PC-9 (cell line): ENCODE measurements around the gene NTN4. TPM values are rescaled to one million over a fixed set of nuclear protein-coding genes. Genes with fewer than 3 reads are reported as not detected.

ENCODE experiments used
- BruUV-seq: library from RNA; stranded (reverse); fragments of 400-500 nt; replicated peaks from 2 replicates; lab custom pipeline; 2021; lab: Mats Ljungman, UMichigan
- CTCF ChIA-PET: fragments of 300-600 bp; sonication (Branson Sonifier 250); formaldehyde crosslinking; loops from one replicate; lab custom pipeline; 2022; ENCODE audit warnings: antibody characterized with exemption; lab: Charles Lee
- POLR2A ChIA-PET: fragments of 300-600 bp; sonication (Branson Sonifier 250); formaldehyde crosslinking; loops from one replicate; lab custom pipeline; 2022; ENCODE audit warnings: antibody characterized with exemption; ENCODE audit not compliant: unreplicated experiment; lab: Charles Lee
- DNase-seq, 2 experiments: peaks; one replicate each; pipeline versions ENCODE4 v3.0.0 to v3.0.0-alpha.2; 2015 to 2022; ENCODE audit warnings: mixed read lengths in 1 of 2
- H2AFZ ChIP-seq: fragments of 200-600 bp; sonication (generic); 2 replicates; pipeline ENCODE4 v1.8.1; 2017; ENCODE audit warnings: antibody characterized with exemption
- H3F3A ChIP-seq: fragments of 200-600 bp; sonication (generic); 2 replicates; pipeline ENCODE4 v1.8.1; 2017; ENCODE audit warnings: antibody characterized with exemption, mild to moderate bottlenecking, low read depth; ENCODE audit not compliant: insufficient read depth
- H3K27ac ChIP-seq: fragments of 200-600 bp; sonication (generic); 2 replicates; pipeline ENCODE4 v1.6.1; 2016; ENCODE audit warnings: mixed run types
- H3K27me3 ChIP-seq: fragments of 200-600 bp; sonication (generic); 2 replicates; pipeline ENCODE4 v1.6.1; 2016; ENCODE audit warnings: low read depth, mixed run types; ENCODE audit not compliant: insufficient read depth
- H3K36me3 ChIP-seq: fragments of 200-600 bp; sonication (generic); 2 replicates; pipeline ENCODE4 v1.6.1; 2016; ENCODE audit warnings: low read depth, mixed run types
- H3K4me1 ChIP-seq: fragments of 200-600 bp; sonication (generic); replicated peaks from 2 replicates; pipeline ENCODE4 v1.6.1; 2016; ENCODE audit warnings: mixed run types; ENCODE audit not compliant: insufficient read depth
- H3K4me2 ChIP-seq: fragments of 200-600 bp; sonication (generic); 2 replicates; pipeline ENCODE4 v1.6.1; 2017; ENCODE audit warnings: mixed run types
- H3K4me3 ChIP-seq: fragments of 200-600 bp; sonication (generic); 2 replicates; pipeline ENCODE4 v1.6.1; 2016; ENCODE audit warnings: mixed run types
- H3K79me2 ChIP-seq: fragments of 200-600 bp; sonication (generic); 2 replicates; pipeline ENCODE4 v1.6.1; 2017; ENCODE audit warnings: low read depth, mixed run types
- H3K9me2 ChIP-seq: fragments of 200-600 bp; sonication (generic); 2 replicates; pipeline ENCODE4 v1.8.1; 2017; ENCODE audit warnings: mild to moderate bottlenecking; ENCODE audit not compliant: insufficient read depth
- H3K9me3 ChIP-seq: fragments of 200-600 bp; sonication (generic); 2 replicates; pipeline ENCODE4 v1.8.1; 2016; ENCODE audit warnings: low read depth; ENCODE audit not compliant: insufficient read depth
- H4K20me1 ChIP-seq: fragments of 200-600 bp; sonication (generic); 2 replicates; pipeline ENCODE4 v1.8.1; 2017; ENCODE audit not compliant: insufficient read depth
- EZH2 ChIP-seq: fragments of 200-600 bp; sonication (generic); IDR thresholded peaks from 2 replicates; pipeline ENCODE4 v1.8.0; 2017; ENCODE audit warnings: antibody characterized with exemption, low read depth
- intact Hi-C: fragments of 100-400 bp; cut with micrococcal nuclease; formaldehyde crosslinking; loops from one replicate; pipeline ENCODE4 v1.10.0; 2022; ENCODE audit not compliant: unreplicated experiment
- total RNA-seq: library from RNA; stranded (reverse); gene quantifications from 2 replicates; pipeline ENCODE4 v1.2.3, GENCODE V29; 2021
- TF ChIP-seq, protein P1 (sequence below): fragments of 200-600 bp; sonication (generic); conservative IDR thresholded peaks from 2 replicates; pipeline ENCODE4 v1.6.1; 2017; ENCODE audit warnings: mixed run types, antibody characterized with exemption, mild to moderate bottlenecking, moderate library complexity

The NTN4 gene
- total RNA-seq, 1 experiment from 2014 or later: 41.5 TPM

DNA sequence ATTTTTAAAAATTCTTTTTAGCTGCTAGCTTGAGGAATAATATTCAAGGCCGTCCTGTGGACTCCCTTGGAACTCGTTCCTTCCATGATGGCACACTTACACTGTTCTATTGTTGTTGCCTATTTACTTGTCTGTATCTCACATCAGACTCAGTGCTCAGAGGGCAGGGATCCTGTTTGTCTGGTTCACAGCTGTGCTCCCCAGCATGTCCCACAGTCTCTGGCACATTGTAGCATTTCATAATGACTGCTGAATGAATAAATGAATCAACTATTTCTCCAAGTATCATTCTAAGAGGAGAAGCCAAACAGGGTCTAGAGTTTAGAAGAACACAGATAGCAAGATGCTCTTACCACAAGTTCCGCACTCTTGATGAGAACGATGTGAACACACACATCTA lies 48.0 kb downstream of the NTN4 start:
- no TSS peak for BruUV-seq
- ChIA-PET POLR2A (no interaction called here), CTCF (no interaction called here)
- peaks cover 21% of the 10 kb centered on the region for H3F3A ChIP-seq
- H3K27ac ChIP-seq: no peak overlapping the region
- H2AFZ ChIP-seq: no peak overlapping the region
- no peaks in the 10 kb centered on the region for H3K4me1 ChIP-seq
- H3K4me3 ChIP-seq: no peak overlapping the region
- no peaks in the 10 kb centered on the region for H4K20me1 ChIP-seq
- no peak overlapping the region for H3K4me2 ChIP-seq
- H3K79me2 ChIP-seq: peaks cover 5% of the 10 kb centered on the region
- intact Hi-C loops: no loop called here
- peaks cover 10% of the 10 kb centered on the region; the same call in 1 of the 2 replicates for H3K9me3 ChIP-seq
- H3K9me2 ChIP-seq: no peaks in the 10 kb centered on the region
- no peaks in the 10 kb centered on the region for H3K27me3 ChIP-seq
- H3K36me3 ChIP-seq: peaks cover 43% of the 10 kb centered on the region
- TF ChIP-seq, protein P1, sequence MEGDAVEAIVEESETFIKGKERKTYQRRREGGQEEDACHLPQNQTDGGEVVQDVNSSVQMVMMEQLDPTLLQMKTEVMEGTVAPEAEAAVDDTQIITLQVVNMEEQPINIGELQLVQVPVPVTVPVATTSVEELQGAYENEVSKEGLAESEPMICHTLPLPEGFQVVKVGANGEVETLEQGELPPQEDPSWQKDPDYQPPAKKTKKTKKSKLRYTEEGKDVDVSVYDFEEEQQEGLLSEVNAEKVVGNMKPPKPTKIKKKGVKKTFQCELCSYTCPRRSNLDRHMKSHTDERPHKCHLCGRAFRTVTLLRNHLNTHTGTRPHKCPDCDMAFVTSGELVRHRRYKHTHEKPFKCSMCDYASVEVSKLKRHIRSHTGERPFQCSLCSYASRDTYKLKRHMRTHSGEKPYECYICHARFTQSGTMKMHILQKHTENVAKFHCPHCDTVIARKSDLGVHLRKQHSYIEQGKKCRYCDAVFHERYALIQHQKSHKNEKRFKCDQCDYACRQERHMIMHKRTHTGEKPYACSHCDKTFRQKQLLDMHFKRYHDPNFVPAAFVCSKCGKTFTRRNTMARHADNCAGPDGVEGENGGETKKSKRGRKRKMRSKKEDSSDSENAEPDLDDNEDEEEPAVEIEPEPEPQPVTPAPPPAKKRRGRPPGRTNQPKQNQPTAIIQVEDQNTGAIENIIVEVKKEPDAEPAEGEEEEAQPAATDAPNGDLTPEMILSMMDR: no peak
- no peak for TF ChIP-seq EZH2
- no peak for DNase-seq

DNA sequence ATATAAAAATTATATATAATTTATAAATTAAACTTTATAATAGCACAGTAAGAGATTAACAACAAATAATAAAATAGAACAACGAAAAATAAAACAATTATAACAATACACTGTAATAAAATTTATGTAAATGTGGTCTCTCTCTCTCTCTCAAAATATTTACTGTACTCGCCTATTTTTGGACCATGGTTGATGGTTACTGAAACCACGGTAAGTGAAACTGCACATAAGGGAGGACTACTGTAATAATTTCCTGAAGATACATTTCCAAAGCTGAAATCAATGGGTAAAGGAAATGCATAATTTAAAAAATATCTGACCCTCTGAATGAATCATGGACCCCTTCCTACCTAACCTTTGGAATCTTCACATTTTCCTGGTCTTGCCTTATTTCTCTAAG lies 48.9 kb downstream of the NTN4 start:
- Histone ChIP-seq H3K9me2 (no peaks in the 10 kb centered on the region), H3K4me3 (no peak overlapping the region), H3K27ac (no peak overlapping the region), H3K27me3 (no peaks in the 10 kb centered on the region), H3F3A (peaks cover 19% of the 10 kb centered on the region), H3K9me3 (peaks cover 8% of the 10 kb centered on the region; the same call in 1 of the 2 replicates), H2AFZ (no peak overlapping the region), H4K20me1 (no peaks in the 10 kb centered on the region), H3K79me2 (peaks cover 5% of the 10 kb centered on the region; the same call in 1 of the 2 replicates), H3K4me2 (no peak overlapping the region), H3K36me3 (peaks cover 41% of the 10 kb centered on the region), H3K4me1 (no peaks in the 10 kb centered on the region)
- no peak for DNase-seq
- TF ChIP-seq EZH2: no peak
- TF ChIP-seq, protein P1: no peak
- BruUV-seq: no TSS peak
- CTCF ChIA-PET: no interaction called here
- POLR2A ChIA-PET: no interaction called here
- intact Hi-C loops: no loop called here

DNA sequence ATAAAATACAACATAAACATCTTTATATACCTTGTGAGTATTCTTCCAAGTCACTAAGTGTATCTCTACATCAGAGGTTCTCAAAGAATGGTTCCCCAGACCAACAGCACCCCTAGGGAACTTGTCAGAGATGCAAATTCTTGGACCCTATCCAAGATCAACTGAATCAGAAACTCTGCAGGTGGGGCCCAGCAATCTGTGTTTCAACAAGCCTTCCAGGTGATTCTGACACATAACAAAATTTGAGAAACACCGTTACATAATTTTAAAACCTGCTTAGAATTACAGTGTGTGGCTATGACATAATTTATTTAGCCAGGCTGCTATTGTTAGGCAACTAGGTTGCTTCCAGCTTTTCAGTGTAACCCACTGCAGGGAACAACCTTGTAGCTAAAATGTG lies 49.8 kb downstream of the NTN4 start:
- no peak for DNase-seq
- POLR2A ChIA-PET: no interaction called here
- TF ChIP-seq EZH2: no peak
- TF ChIP-seq, protein P1: no peak
- BruUV-seq: no TSS peak
- H3K9me2 ChIP-seq: no peaks in the 10 kb centered on the region
- intact Hi-C loops: no loop called here
- no peak overlapping the region for H3K4me2 ChIP-seq
- H3F3A ChIP-seq: peaks cover 15% of the 10 kb centered on the region; the same call in 1 of the 2 replicates
- no peaks in the 10 kb centered on the region; the same call in 1 of the 2 replicates for H3K79me2 ChIP-seq
- no peaks in the 10 kb centered on the region for H4K20me1 ChIP-seq
- CTCF ChIA-PET: no interaction called here
- peaks cover 5% of the 10 kb centered on the region; the same call in 1 of the 2 replicates for H3K9me3 ChIP-seq
- no peak overlapping the region for H3K27ac ChIP-seq
- H3K27me3 ChIP-seq: no peaks in the 10 kb centered on the region
- H3K4me3 ChIP-seq: no peak overlapping the region
- peaks cover 40% of the 10 kb centered on the region for H3K36me3 ChIP-seq
- no peak overlapping the region for H2AFZ ChIP-seq
- no peaks in the 10 kb centered on the region for H3K4me1 ChIP-seq
